DND-41 (cell line): ENCODE measurements around the gene RTN4RL1.

Source experiments
- ATAC-seq: fragments of 200-7000 bp; cut with Tn5 transposase; 3 replicates; pipeline ENCODE4 v1.9.1; 2021; ENCODE audit warnings: low read depth; ENCODE audit not compliant: insufficient read depth
- DNase-seq: peaks from one replicate; pipeline ENCODE4 v3.0.0-alpha.2; 2020
- H2AFZ ChIP-seq: 2 replicates; pipeline ENCODE4 v1.6.0; 2012; ENCODE audit warnings: low read depth, low read length
- H3K27ac ChIP-seq: 2 replicates; pipeline ENCODE4 v1.5.1; 2012; ENCODE audit warnings: low read length, inconsistent platforms
- H3K27me3 ChIP-seq: fragments of 200-600 bp; sonication (generic); 2 replicates; pipeline ENCODE4 v1.6.0; 2012; ENCODE audit warnings: low read length, mild to moderate bottlenecking, inconsistent platforms; ENCODE audit not compliant: insufficient read depth, poor library complexity
- H3K36me3 ChIP-seq: 2 replicates; pipeline ENCODE4 v1.5.1; 2012; ENCODE audit warnings: low read length, inconsistent platforms; ENCODE audit not compliant: insufficient read depth
- H3K4me1 ChIP-seq: 2 replicates; pipeline ENCODE4 v1.5.1; 2012; ENCODE audit warnings: mild to moderate bottlenecking, low read length; ENCODE audit not compliant: insufficient read depth
- H3K4me2 ChIP-seq: 2 replicates; pipeline ENCODE4 v1.6.0; 2012; ENCODE audit warnings: mild to moderate bottlenecking, moderate library complexity, low read length, inconsistent platforms; ENCODE audit not compliant: insufficient read depth
- H3K4me3 ChIP-seq, 2 experiments: fragments of 200-600 bp in 1 of 2; shearing (Covaris generic) in 1 of 2; 2 replicates each; pipeline ENCODE4 v1.5.1; 2012 to 2016; ENCODE audit warnings: inconsistent platforms in 2 of 2, low read length in 2 of 2, mild to moderate bottlenecking in 2 of 2, low read depth in 1 of 2, moderate library complexity in 1 of 2
- H3K79me2 ChIP-seq: 2 replicates; pipeline ENCODE4 v1.6.0; 2012; ENCODE audit warnings: low read length, inconsistent platforms; ENCODE audit not compliant: insufficient read depth
- H3K9ac ChIP-seq: 2 replicates; pipeline ENCODE4 v1.6.0; 2012; ENCODE audit warnings: low read depth, mild to moderate bottlenecking, inconsistent platforms, low read length, moderate library complexity
- H3K9me3 ChIP-seq: 2 replicates; pipeline ENCODE4 v1.5.1; 2012; ENCODE audit warnings: low read length, moderate library complexity, mild to moderate bottlenecking, inconsistent platforms; ENCODE audit not compliant: insufficient read depth, severe bottlenecking
- H4K20me1 ChIP-seq: 2 replicates; pipeline ENCODE4 v1.6.0; 2012; ENCODE audit warnings: low read length; ENCODE audit not compliant: insufficient read depth
- CTCF ChIP-seq: IDR thresholded peaks from 2 replicates; pipeline ENCODE4 v1.5.1; 2012; ENCODE audit warnings: borderline replicate concordance, low read length, moderate library complexity, mild to moderate bottlenecking; ENCODE audit not compliant: poor library complexity, severe bottlenecking; ENCODE audit errors: extremely low read depth
- EZH2 ChIP-seq: IDR thresholded peaks from 3 replicates; pipeline ENCODE4 v1.6.1; 2012; ENCODE audit warnings: borderline replicate concordance, low read depth, mild to moderate bottlenecking, moderate library complexity, low read length, inconsistent platforms; ENCODE audit not compliant: severe bottlenecking

Gene RTN4RL1

DNA sequence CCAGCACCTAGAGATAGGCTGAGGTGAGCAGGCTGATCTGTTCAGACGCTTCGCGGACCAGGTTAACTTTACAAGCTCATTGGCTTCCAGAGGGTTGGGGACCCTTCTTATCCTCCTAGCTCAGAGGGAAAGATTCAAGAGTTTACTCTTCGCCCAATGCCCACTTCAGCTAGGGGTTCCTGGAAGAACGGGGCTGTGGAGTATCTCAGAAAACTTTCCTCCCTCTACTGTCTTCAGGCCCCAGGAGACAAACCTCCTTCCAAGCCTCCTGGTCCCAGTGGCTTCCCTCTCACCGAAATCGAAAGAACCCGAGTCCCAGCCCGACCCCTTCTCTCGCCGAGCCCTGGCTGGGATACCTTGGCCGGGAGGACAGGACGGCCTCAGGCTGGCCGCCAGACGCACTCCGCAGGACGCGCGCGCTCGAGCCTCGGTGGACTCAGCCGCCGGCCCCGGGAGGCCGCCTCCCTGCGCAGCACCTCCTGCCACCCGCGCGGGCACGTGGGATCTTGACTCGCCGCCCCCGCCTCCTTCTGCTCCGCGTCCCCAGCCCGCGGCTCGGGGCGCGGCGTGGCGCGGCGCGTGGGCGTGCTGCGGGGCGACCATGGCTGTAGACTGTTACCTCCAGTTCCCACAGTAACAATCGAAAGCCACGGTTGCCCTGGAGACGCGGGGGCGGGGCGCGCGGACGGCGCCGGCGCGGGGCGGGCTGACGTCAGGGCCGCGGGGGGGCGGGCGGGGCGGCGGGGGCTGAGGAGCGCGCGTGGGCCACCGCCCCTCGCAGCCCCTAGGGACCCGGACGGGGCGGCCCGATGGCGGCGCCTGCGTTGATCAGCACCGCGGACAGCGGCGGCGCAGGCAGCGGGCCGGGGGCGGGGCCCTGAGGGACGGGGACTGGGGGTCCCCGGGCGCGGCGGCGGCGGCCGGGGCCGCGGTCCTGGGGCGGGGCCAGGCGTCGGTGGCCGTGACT is 24.5 kb upstream of the RTN4RL1 start:
- peak overlapping the region; percentile 43 to 74; a peak in 3 of 4 replicates for H3K4me3 ChIP-seq
- DNase-seq (peak; percentile 90), ATAC-seq (peak; percentile 61)
- H3K79me2 ChIP-seq = no peaks in the 10 kb centered on the region
- no peaks in the 10 kb centered on the region for H3K9me3 ChIP-seq
- H3K4me2 ChIP-seq = peak overlapping the region; percentile 76
- peaks cover 29% of the 10 kb centered on the region for H3K27me3 ChIP-seq
- H3K9ac ChIP-seq = peak overlapping the region; percentile 45
- H3K4me1 ChIP-seq = peaks cover 54% of the 10 kb centered on the region
- H2AFZ ChIP-seq = peak overlapping the region; percentile 45; the same call in 1 of the 2 replicates
- 0 out of 2 replicates have a peak, but pooled peaks cover under 1% of the 10 kb centered on the region for H3K36me3 ChIP-seq
- peaks cover 25% of the 10 kb centered on the region for H4K20me1 ChIP-seq
- H3K27ac ChIP-seq = no peak overlapping the region
- TF ChIP-seq CTCF = no peak
- TF ChIP-seq EZH2 = no peak

- Histone ChIP-seq H3K79me2 (peaks cover under 1% of the 10 kb centered on the region; the same call in 1 of the 2 replicates), H3K4me1 (peaks cover 46% of the 10 kb centered on the region), H3K36me3 (peaks cover 8% of the 10 kb centered on the region), H3K4me2 (peak overlapping the region; percentile 76), H3K4me3 (peak overlapping the region in 1 of 2 experiments; percentile 74; a peak in 1 of 4 replicates), H3K9ac (no peak overlapping the region), H3K27ac (no peak overlapping the region), H3K27me3 (peaks cover 20% of the 10 kb centered on the region), H2AFZ (no peak overlapping the region), H3K9me3 (no peaks in the 10 kb centered on the region), H4K20me1 (peaks cover 22% of the 10 kb centered on the region)
- no peak for TF ChIP-seq CTCF
- no peak for TF ChIP-seq EZH2
- ATAC-seq = no peak
- DNase-seq = no peak
Observed at GRCh38 chr17:2048805-2049204, 23.7 kb upstream of the RTN4RL1 start.

DNA sequence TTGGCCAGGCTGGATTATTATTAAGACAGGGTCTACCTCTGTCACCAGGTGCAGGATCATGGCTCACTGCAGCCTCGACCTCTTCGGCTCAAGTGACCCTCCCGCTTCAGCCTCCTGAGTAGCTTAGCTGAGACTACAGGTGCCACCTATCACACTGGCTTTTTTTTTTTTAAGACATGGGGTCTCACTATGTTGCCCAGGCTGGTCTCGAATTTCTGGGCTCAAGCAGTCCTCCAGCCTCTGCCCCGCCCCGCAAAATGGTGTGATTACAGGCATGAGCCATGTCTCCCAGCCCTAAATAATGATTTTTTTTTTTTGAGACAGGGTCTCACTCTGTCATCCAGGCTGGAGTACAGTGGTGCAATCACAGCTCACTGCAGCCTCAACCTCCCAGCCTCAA is 22.5 kb upstream of the RTN4RL1 start:
- H3K27ac ChIP-seq = no peak overlapping the region
- H3K9ac ChIP-seq = no peak overlapping the region
- no peak overlapping the region for H2AFZ ChIP-seq
- H3K79me2 ChIP-seq = peaks cover 12% of the 10 kb centered on the region
- ATAC-seq (no peak), DNase-seq (no peak)
- H3K4me1 ChIP-seq = peaks cover 46% of the 10 kb centered on the region
- no peak for TF ChIP-seq EZH2
- TF ChIP-seq CTCF = no peak
- no peaks in the 10 kb centered on the region for H3K9me3 ChIP-seq
- peaks cover 17% of the 10 kb centered on the region for H4K20me1 ChIP-seq
- H3K4me2 ChIP-seq = no peak overlapping the region
- no peak overlapping the region for H3K4me3 ChIP-seq
- H3K27me3 ChIP-seq = peaks cover 14% of the 10 kb centered on the region
- H3K36me3 ChIP-seq = peaks cover 20% of the 10 kb centered on the region
